AG09319 (cell line): ENCODE results near the gene ZDHHC13.

Source experiments
- DNase-seq: peaks from one replicate; pipeline ENCODE4 v3.0.0-alpha.2; 2010; ENCODE audit warnings: low read depth; ENCODE audit errors: extremely low read depth
- CTCF ChIP-seq: IDR thresholded peaks from 2 replicates; pipeline ENCODE4 v1.5.1; 2011; ENCODE audit warnings: low read depth, mild to moderate bottlenecking, inconsistent platforms, low read length, moderate library complexity

The ZDHHC13 gene, protein sequence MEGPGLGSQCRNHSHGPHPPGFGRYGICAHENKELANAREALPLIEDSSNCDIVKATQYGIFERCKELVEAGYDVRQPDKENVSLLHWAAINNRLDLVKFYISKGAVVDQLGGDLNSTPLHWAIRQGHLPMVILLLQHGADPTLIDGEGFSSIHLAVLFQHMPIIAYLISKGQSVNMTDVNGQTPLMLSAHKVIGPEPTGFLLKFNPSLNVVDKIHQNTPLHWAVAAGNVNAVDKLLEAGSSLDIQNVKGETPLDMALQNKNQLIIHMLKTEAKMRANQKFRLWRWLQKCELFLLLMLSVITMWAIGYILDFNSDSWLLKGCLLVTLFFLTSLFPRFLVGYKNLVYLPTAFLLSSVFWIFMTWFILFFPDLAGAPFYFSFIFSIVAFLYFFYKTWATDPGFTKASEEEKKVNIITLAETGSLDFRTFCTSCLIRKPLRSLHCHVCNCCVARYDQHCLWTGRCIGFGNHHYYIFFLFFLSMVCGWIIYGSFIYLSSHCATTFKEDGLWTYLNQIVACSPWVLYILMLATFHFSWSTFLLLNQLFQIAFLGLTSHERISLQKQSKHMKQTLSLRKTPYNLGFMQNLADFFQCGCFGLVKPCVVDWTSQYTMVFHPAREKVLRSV

GRCh38 chr11:19116971-19117759 lies at the start of gene ZDHHC13:
Gene ZDHHC13 (plus strand): TSS chr11:19117168. CDS start chr11:19117250, 82 bp downstream.
- peak; percentile 62 for DNase-seq
- peak; percentile 59 for TF ChIP-seq CTCF

DNA sequence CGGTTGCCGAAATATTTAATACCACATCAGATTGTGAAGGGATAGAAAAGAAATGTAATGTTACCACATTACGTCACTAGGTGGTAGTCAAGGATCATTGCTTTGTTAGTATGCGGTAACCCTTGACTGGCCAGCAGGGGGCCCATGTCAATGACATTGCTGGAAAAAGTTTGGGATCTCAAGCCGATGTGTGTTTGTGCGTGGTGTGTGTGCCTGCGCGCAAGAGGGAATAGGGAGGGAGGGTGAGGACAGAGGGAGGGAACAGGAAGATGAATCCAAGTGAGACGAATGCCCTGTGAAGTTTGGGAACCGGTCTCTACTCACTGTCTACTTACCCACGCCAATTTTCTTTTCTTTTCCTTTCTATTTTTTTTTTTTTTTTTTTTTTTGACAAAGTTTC lies 45.7 kb upstream of the ZDHHC13 start:
- peak; percentile 69 for DNase-seq
- peak; percentile 95 for TF ChIP-seq CTCF

DNA sequence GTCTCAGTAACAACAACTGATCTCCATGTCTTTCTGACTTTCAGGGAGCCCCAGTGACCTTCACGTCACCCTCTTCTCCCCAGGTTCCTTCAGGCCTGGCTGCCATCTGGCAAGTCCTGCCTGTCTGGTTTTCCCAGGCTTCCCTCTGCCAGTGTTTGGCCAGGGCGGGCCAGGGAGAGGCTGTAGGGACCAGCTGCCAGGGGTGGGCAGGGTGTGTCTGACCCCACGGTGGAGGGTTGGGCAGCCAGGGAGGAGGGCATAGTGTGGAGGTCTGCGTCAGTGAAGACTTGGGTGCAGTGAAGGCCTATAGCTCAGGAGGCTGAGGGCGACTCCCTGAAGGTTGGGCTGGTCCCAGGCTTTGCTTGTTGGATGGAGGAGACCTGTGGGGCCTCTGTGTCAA lies 44.5 kb upstream of the ZDHHC13 start:
- TF ChIP-seq CTCF: no peak
- no peak for DNase-seq

- DNase-seq: no peak
- TF ChIP-seq CTCF: no peak
These were observed 43.2 kb upstream of the ZDHHC13 start for GRCh38 chr11:19073454-19074415.

GRCh38 chr11:19075636-19076035 lies 41.3 kb upstream of the ZDHHC13 start:
- TF ChIP-seq CTCF: no peak
- DNase-seq: no peak

- TF ChIP-seq CTCF: peak; percentile 99
- no peak for DNase-seq
These were observed 40.0 kb upstream of the ZDHHC13 start for GRCh38 chr11:19076744-19077589.
